Astrocyte (in vitro differentiated cells and primary cell): ENCODE results near the gene LRRN4.

Experiments used
- EZH2 ChIP-seq: IDR thresholded peaks from 2 replicates; pipeline ENCODE4 v1.6.1; 2012; ENCODE audit warnings: mild to moderate bottlenecking, low read length, inconsistent platforms; ENCODE audit not compliant: insufficient read depth
- TF ChIP-seq, protein P1 (sequence below): IDR thresholded peaks from 2 replicates; pipeline ENCODE4 v1.5.1; 2011; ENCODE audit warnings: low read depth, mild to moderate bottlenecking, inconsistent platforms, low read length, moderate library complexity; ENCODE audit not compliant: insufficient read depth

DNA sequence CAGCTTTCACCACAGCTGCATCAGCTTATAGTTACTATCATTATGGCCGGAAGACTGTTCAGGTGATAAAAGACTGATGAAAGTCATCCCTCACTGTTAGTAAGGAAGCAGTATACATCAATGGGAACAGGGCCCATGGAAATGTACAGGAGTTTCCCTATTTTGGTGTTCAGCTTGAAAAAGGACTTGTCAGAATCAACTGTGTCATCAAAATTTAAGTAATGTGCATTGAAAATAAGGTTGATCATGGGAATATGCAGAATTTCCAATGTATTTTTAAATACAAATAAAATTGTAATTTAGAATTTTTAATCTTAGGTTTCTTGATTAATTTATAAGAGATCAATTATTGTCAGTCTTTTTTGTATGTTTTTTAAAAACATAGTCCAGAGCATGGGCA lies 16.8 kb downstream of the LRRN4 start:
- no peak for TF ChIP-seq EZH2
- TF ChIP-seq, protein P1, sequence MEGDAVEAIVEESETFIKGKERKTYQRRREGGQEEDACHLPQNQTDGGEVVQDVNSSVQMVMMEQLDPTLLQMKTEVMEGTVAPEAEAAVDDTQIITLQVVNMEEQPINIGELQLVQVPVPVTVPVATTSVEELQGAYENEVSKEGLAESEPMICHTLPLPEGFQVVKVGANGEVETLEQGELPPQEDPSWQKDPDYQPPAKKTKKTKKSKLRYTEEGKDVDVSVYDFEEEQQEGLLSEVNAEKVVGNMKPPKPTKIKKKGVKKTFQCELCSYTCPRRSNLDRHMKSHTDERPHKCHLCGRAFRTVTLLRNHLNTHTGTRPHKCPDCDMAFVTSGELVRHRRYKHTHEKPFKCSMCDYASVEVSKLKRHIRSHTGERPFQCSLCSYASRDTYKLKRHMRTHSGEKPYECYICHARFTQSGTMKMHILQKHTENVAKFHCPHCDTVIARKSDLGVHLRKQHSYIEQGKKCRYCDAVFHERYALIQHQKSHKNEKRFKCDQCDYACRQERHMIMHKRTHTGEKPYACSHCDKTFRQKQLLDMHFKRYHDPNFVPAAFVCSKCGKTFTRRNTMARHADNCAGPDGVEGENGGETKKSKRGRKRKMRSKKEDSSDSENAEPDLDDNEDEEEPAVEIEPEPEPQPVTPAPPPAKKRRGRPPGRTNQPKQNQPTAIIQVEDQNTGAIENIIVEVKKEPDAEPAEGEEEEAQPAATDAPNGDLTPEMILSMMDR: no peak
